Effector memory CD4-positive, alpha-beta T cell (primary cell): ENCODE data around the gene RELN.

Experiments used
- DNase-seq, 3 donors: peaks; one replicate each; pipeline ENCODE4 v3.0.0-alpha.2; 2020
- H3K27ac ChIP-seq: 2 replicates; pipeline ENCODE4 v1.7.0; 2013; ENCODE audit warnings: mild to moderate bottlenecking, low read length, moderate library complexity; ENCODE audit not compliant: insufficient read depth, poor library complexity, severe bottlenecking
- H3K27me3 ChIP-seq: replicated peaks from 2 replicates; pipeline ENCODE4 v1.7.0; 2013; ENCODE audit warnings: mild to moderate bottlenecking, low read length; ENCODE audit not compliant: insufficient read depth, control insufficient read depth, poor library complexity, severe bottlenecking
- H3K36me3 ChIP-seq: 2 replicates; pipeline ENCODE4 v1.7.0; 2013; ENCODE audit warnings: mild to moderate bottlenecking, low read length, moderate library complexity; ENCODE audit not compliant: control insufficient read depth, insufficient read depth
- H3K4me1 ChIP-seq: 2 replicates; pipeline ENCODE4 v1.7.0; 2013; ENCODE audit warnings: low read length, mild to moderate bottlenecking; ENCODE audit not compliant: control insufficient read depth, insufficient read depth, poor library complexity, severe bottlenecking
- H3K4me3 ChIP-seq: 2 replicates; pipeline ENCODE4 v1.7.0; 2013; ENCODE audit warnings: low read length, low read depth, mild to moderate bottlenecking; ENCODE audit not compliant: insufficient read depth, poor library complexity, severe bottlenecking
- H3K9me3 ChIP-seq: 2 replicates; pipeline ENCODE4 v1.7.0; 2013; ENCODE audit warnings: mild to moderate bottlenecking, low read length, moderate library complexity; ENCODE audit not compliant: control insufficient read depth

The RELN gene

GRCh38 chr7:103764901-103765300 lies 224.6 kb downstream of the RELN start:
- Histone ChIP-seq H3K4me1 (no peaks in the 10 kb centered on the region), H3K27me3 (no peaks in the 10 kb centered on the region), H3K36me3 (no peaks in the 10 kb centered on the region), H3K27ac (no peak overlapping the region), H3K9me3 (no peaks in the 10 kb centered on the region), H3K4me3 (no peak overlapping the region)
- DNase-seq: no peak

GRCh38 chr7:103762877-103763276 lies 226.6 kb downstream of the RELN start:
- no peaks in the 10 kb centered on the region for H3K36me3 ChIP-seq
- no peak for DNase-seq
- no peaks in the 10 kb centered on the region for H3K9me3 ChIP-seq
- H3K27me3 ChIP-seq: no peaks in the 10 kb centered on the region
- H3K27ac ChIP-seq: no peak overlapping the region
- H3K4me1 ChIP-seq: no peaks in the 10 kb centered on the region
- H3K4me3 ChIP-seq: no peak overlapping the region

- DNase-seq: no peak
- Histone ChIP-seq H3K27me3 (no peaks in the 10 kb centered on the region), H3K36me3 (no peaks in the 10 kb centered on the region)
Measured at GRCh38 chr7:103762065-103762760, 227.2 kb downstream of the RELN start.

GRCh38 chr7:103752995-103753394 lies 236.5 kb downstream of the RELN start:
- no peaks in the 10 kb centered on the region for H3K9me3 ChIP-seq
- H3K4me3 ChIP-seq: no peak overlapping the region
- no peak for DNase-seq
- no peaks in the 10 kb centered on the region for H3K36me3 ChIP-seq
- H3K27me3 ChIP-seq: no peaks in the 10 kb centered on the region
- no peaks in the 10 kb centered on the region for H3K4me1 ChIP-seq
- no peak overlapping the region for H3K27ac ChIP-seq

More at GRCh38 chr7:103762065-103762760, 227.2 kb downstream of the RELN start:
- H3K27ac ChIP-seq: no peak overlapping the region
- no peak overlapping the region for H3K4me3 ChIP-seq
- no peaks in the 10 kb centered on the region for H3K4me1 ChIP-seq
- no peaks in the 10 kb centered on the region for H3K9me3 ChIP-seq

GRCh38 chr7:103751311-103751880 lies 238.1 kb downstream of the RELN start:
- DNase-seq: no peak
- Histone ChIP-seq H3K36me3 (no peaks in the 10 kb centered on the region), H3K9me3 (no peaks in the 10 kb centered on the region), H3K27ac (no peak overlapping the region), H3K27me3 (no peaks in the 10 kb centered on the region), H3K4me1 (no peaks in the 10 kb centered on the region), H3K4me3 (no peak overlapping the region)

GRCh38 chr7:103748680-103749079 lies 240.8 kb downstream of the RELN start:
- no peaks in the 10 kb centered on the region for H3K36me3 ChIP-seq
- DNase-seq: no peak
- no peaks in the 10 kb centered on the region for H3K27me3 ChIP-seq
- H3K4me1 ChIP-seq: no peaks in the 10 kb centered on the region
- no peak overlapping the region for H3K27ac ChIP-seq
- H3K4me3 ChIP-seq: no peak overlapping the region
- H3K9me3 ChIP-seq: no peaks in the 10 kb centered on the region

GRCh38 chr7:103735377-103735776 lies 254.1 kb downstream of the RELN start:
- Histone ChIP-seq H3K27ac (no peak overlapping the region), H3K27me3 (no peaks in the 10 kb centered on the region), H3K4me1 (no peaks in the 10 kb centered on the region), H3K4me3 (no peak overlapping the region), H3K36me3 (no peaks in the 10 kb centered on the region), H3K9me3 (no peaks in the 10 kb centered on the region)
- no peak for DNase-seq

- DNase-seq: no peak
- Histone ChIP-seq H3K4me1 (no peaks in the 10 kb centered on the region), H3K27ac (no peak overlapping the region), H3K4me3 (no peak overlapping the region), H3K36me3 (no peaks in the 10 kb centered on the region), H3K9me3 (no peaks in the 10 kb centered on the region), H3K27me3 (no peaks in the 10 kb centered on the region)
Measured at GRCh38 chr7:103731169-103731568, 258.3 kb downstream of the RELN start.

- H3K27ac ChIP-seq: no peak overlapping the region
- DNase-seq: no peak
- no peaks in the 10 kb centered on the region for H3K4me1 ChIP-seq
- no peaks in the 10 kb centered on the region for H3K36me3 ChIP-seq
- no peaks in the 10 kb centered on the region for H3K9me3 ChIP-seq
- no peak overlapping the region for H3K4me3 ChIP-seq
- H3K27me3 ChIP-seq: no peaks in the 10 kb centered on the region
Measured at GRCh38 chr7:103729026-103729425, 260.4 kb downstream of the RELN start.

- no peaks in the 10 kb centered on the region for H3K27me3 ChIP-seq
- DNase-seq: no peak
- H3K4me3 ChIP-seq: no peak overlapping the region
- H3K27ac ChIP-seq: no peak overlapping the region
- no peaks in the 10 kb centered on the region for H3K4me1 ChIP-seq
- no peaks in the 10 kb centered on the region for H3K9me3 ChIP-seq
- no peaks in the 10 kb centered on the region for H3K36me3 ChIP-seq
Measured at GRCh38 chr7:103727982-103728610, 261.4 kb downstream of the RELN start.
